Neural progenitor cell (in vitro differentiated cells): Measurements from ENCODE around the gene CD8B.

Experiments
- EZH2 ChIP-seq: fragments of 200-600 bp; sonication (generic); IDR thresholded peaks from 2 replicates; pipeline ENCODE4 v1.6.1; 2017; ENCODE audit warnings: antibody characterized with exemption, mild to moderate bottlenecking, moderate library complexity
- TF ChIP-seq, protein P1 (sequence below): fragments of 200-600 bp; sonication (generic); IDR thresholded peaks from 2 replicates; pipeline ENCODE4 v1.5.1; 2017; ENCODE audit warnings: antibody characterized with exemption, mild to moderate bottlenecking

DNA sequence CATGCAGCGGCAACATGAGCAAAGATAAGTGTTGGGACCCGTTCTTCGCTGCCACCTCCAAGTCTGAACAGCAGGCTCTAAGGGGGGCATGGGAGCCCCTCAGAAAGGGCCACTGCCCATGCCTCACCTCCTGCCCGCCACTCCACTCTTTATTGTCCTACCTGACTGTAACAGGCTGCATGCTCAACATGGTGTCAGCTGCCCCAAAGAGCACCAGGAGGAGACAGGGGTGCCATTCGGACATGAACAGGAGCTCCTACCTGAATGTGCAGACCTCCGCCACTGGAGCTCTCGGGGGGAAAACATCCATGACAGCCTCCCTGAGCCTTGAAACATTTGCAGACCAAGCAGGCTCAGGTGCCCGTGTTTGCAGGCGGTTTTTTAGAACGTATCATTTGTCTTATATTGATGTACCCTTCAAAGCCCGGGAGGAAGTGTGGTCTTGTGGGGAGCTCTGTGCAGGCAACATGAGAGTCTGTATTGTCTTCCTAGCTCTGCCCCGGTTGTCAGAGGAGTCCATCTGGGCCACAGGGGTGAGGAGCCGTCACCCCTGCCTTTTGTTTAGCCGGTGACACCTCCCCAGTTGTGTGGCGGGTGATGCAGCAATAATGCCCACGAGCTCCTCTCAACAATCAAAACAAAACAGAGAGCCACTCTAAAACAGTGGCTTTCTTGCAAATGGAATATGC, 35.8 kb downstream of the CD8B start:
- TF ChIP-seq, protein P1, sequence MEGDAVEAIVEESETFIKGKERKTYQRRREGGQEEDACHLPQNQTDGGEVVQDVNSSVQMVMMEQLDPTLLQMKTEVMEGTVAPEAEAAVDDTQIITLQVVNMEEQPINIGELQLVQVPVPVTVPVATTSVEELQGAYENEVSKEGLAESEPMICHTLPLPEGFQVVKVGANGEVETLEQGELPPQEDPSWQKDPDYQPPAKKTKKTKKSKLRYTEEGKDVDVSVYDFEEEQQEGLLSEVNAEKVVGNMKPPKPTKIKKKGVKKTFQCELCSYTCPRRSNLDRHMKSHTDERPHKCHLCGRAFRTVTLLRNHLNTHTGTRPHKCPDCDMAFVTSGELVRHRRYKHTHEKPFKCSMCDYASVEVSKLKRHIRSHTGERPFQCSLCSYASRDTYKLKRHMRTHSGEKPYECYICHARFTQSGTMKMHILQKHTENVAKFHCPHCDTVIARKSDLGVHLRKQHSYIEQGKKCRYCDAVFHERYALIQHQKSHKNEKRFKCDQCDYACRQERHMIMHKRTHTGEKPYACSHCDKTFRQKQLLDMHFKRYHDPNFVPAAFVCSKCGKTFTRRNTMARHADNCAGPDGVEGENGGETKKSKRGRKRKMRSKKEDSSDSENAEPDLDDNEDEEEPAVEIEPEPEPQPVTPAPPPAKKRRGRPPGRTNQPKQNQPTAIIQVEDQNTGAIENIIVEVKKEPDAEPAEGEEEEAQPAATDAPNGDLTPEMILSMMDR, result no peak
- no peak for TF ChIP-seq EZH2
